ENCODE data around the gene IL15RA.
"Not testable (repeated sequence)": the region's sequence is repeated elsewhere in the genome, so short reads cannot be mapped to it uniquely, and the experiment has no call there.

Gene IL15RA

GRCh38 chr10:5968681-5969453 is 8.5 kb downstream of the IL15RA start:
- DNase-seq, result no peak

- DNase-seq, result no peak
These were observed 9.2 kb downstream of the IL15RA start for GRCh38 chr10:5968037-5968680.

- no peak for DNase-seq
These were observed 12.1 kb downstream of the IL15RA start for GRCh38 chr10:5965266-5965665.

DNA sequence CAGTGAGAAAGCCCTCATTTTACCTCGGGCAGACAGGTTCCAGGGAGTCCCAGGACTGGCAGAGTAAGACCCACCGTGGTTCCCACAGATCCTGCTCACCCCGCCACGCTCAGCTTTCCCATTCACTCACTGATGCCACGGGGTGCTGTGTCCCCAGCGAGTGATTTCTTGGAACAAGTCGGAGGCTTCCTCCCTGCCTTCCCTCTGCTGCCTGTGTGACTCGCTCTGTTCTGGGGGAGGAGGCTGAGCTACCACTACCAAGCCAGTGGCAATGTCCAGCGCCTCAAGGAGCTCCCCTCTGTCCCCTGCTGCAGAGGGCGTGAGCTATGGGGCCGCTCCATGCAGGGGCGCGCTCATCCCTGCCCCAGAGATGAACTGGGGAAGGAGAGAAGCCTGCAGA is 12.6 kb downstream of the IL15RA start:
- DNase-seq, result no peak

DNA sequence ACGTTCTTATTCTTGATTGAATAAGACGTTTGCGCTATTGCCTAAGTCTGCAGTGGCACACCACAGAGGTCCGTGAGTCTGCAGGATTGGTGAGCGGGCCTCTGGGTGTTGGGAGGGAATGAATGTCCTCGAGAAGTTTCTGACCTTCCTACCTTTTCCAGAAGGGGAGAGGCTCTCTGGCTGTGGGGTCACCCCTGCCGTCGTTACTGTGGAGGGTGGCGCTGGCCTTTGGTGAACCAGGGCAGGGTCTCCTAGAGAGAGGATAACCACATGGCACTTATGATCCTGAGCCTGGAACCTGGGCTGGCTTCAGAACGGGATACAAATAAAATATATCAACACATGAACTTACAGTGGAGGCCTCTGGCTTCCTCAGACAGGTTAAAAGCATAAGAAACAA is 13.8 kb downstream of the IL15RA start:
- no peak for DNase-seq

DNA sequence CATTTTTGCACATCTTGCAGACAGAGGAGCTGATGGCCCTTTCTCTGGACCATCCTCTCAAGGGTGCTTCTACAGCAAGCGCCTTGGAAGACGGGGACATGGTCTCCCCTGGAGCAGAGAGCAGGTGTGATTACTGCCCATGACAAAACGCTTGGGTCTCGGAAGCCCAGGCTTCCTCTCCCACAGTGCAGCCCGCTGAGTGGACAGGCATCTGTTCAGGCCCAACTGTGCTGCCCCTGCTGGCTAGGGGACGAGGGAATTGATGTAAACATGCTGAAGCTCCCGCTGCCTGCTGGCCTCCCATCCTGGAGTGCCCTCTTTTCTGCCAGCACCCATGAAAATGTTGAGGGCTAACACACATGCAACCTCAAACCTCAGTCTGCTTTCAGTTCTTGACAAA is 14.3 kb downstream of the IL15RA start:
- DNase-seq, result no peak

GRCh38 chr10:5962358-5962940 is 14.9 kb downstream of the IL15RA start:
- not testable (repeated sequence) for DNase-seq

DNA sequence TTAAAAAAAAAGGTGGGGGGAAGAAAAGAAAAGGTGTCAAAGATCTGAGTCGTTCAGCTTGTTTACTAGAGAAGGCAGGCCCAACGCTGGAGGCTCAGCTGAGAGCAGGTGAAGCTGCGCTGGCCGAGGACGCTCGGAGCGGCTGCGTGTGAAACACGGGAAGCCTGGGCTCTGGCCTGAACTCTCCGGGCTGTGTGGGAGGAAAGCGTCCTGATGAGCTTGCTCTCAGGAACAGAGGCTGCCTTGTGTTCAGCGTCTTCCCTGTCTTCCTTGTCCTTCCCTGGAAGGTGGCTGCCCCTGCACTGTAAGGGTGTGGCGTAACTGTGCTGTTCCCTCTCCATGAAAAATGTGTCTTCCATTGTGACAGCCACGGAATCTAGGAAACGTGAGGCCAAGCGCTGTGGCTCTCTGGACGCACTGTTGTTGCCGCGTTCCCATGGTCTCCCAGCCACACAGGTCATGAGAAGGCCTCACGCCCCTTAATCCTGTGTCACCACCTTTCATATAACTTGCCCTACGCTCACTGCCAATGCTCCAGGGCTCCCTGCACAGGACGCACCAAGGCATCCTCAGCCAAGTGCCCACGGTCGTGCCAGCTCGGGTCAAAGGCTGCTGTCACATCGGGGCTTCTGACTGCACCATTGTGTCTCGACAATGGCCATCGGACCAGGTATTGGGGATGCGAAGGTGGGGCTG is 15.8 kb downstream of the IL15RA start:
- DNase-seq, result no peak

DNA sequence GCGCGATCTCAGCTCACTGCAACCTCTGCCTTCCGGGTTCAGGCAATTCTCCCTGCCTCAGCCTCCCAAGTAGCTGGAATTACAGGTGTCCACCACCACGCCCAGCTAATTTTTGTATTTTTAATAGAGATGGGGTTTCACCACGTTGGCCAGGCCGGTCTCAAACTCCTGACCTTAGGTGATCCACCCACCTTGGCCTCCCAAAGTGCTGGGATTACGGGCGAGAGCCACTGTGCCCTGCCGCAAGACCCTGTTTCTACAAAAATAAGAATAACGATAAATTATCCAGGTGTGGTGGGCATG is 16.4 kb downstream of the IL15RA start:
- DNase-seq, result not testable (repeated sequence)

- DNase-seq, result no peak
These were observed 17.0 kb downstream of the IL15RA start for GRCh38 chr10:5960070-5960972.

- no peak for DNase-seq
These were observed 17.7 kb downstream of the IL15RA start for GRCh38 chr10:5959581-5960069.

- no peak for DNase-seq
These were observed 18.2 kb downstream of the IL15RA start for GRCh38 chr10:5959142-5959541.

DNA sequence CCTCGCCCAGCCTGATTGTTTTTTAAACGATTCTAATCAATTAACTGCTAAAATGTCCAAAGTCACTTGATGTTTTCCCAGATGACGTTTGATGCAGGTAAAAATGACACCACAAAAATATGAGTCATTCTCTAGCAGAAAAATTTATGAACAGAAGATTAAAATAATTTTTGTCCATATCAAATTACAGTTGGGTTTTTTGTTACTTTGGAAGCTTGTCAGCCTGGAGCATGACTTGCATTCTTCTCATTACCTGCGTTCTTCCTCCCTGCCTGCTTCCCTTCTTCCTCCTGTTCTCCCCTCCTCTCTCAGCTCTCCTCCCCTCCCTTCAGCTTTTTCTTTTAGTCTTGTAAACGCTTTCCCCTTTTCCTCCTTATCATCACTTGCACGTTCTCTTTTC is 18.7 kb downstream of the IL15RA start:
- no peak for DNase-seq

GRCh38 chr10:5958077-5958476 is 19.3 kb downstream of the IL15RA start:
- peak; percentile 50 for DNase-seq

DNA sequence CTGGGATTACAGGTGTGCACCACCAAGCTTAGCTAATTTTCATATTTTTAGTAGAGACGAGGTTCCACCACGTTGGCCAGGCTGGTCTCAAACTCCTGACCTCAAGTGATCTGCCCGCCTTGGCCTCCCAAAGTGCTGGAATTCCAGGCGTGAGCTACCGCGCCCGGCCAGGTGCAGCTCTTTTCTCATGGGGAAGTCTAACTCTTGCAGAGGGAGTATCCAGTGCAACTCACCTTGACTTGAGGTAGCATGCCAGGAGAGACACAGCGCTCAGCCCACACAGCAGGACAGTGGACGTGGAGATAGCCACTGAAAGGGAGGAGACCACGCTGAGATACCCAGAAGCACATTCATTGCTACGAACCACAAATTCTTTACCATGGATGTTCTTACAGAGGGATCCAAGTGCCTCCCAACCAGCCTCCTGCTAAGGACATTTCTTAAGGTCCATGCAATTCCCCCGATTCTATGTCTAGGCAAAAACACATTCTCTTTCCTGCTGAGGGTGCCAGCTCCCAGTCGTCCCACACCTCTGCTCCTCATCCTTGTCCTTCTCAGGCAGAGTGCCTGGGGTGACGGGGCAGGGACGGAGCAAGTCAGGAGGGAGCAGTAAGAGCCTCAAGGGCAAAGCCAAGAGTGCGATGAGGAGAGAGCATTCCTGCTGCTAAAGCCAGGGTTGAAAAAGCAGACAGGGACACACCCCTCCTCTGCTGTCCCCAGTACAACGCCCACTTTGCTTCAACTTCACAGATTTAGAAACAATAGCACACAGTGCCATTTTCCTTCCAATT is 21.0 kb downstream of the IL15RA start:
- no peak for DNase-seq

DNA sequence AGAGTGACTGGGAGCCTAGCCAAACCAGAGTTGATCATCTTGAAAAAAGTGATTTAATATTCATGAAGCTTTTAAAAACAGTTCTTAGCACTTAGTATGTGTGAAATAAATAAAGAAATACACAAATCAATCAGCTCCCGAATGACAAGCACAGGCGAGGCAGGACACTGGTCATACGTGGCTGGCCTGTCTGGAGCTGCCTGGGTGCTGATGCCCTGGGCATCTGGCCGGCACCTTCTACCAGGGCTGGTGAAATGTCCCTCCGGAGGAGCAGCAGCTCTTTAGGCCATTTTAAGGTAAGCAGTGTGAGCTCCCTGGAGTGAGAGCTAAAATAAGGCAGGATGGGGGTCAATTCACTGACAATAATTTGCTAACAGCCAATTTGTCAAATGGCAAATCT is 23.7 kb downstream of the IL15RA start:
- no peak for DNase-seq

DNA sequence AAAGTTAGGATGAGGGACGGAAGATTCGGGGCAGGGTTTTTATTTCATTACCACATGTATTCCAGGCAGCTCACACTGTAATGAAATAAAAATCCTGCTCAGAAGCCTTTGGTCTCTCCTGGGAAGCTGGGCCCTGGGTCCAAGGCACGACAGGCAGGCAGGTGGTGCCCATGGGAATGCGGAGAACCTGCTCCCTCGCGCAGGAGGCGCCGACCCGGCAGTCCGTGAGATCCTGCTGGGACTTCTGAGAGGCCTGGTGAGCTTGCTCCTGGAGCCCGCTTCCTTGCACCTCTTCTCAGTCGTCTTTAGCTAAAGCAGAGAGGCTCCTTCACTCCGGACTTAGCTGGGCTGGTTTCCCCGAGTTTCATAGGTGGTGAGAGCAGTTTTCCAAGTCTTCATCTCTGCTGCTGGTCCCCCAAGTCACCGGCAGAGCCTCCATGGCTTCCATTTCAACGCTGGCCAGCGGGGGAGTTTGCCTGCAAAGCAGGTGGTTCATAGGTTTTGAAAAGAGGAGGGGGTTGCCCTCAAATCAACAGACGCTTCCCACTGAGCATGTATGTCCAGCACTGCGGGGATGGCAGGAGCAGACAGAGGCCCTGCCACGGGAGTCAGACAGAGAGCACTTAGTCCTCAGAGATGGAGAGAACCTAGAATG is 24.5 kb downstream of the IL15RA start:
- DNase-seq, result no peak

- DNase-seq, result no peak
These were observed 25.5 kb downstream of the IL15RA start for GRCh38 chr10:5951721-5952407.

DNA sequence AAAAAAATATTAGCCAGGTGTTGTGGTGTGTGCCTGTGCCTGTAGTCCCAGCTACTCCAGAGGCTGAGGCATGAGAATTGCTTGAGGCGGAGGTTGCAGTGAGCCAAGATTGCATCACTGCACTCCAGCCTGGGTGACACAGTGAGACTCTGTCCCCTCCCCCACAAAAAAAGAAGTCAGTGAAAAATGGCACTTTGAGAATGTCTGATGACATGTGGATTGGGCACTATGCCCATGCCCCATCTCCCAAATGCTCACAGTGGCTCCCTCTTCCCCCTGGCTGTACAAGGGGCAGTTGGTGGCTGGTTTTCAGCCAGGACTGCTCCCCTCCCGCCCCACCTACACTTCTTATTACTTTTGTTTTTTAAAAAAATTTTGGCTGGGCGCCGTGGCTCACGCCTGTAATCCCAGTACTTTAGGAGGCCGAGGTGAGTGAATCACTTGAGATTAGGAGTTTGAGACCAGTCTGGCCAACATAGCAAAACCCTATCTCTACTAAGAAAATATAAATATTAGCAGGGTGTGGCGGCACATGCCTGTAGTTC is 26.1 kb downstream of the IL15RA start:
- no peak for DNase-seq
